GM19468 (cell line): ENCODE results near the gene CLN6.
"Not testable (repeated sequence)": the region's sequence is repeated elsewhere in the genome, so short reads cannot be mapped to it uniquely, and the experiment has no call there.

Experiments used
- ATAC-seq: cut with Tn5 transposase; IDR thresholded peaks from one replicate; pipeline ENCODE4 v1.9.1; 2021; ENCODE audit warnings: mild to moderate bottlenecking, moderate library complexity, moderate number of reproducible peaks; ENCODE audit not compliant: unreplicated experiment; ENCODE audit errors: extremely low read depth

Gene CLN6

DNA sequence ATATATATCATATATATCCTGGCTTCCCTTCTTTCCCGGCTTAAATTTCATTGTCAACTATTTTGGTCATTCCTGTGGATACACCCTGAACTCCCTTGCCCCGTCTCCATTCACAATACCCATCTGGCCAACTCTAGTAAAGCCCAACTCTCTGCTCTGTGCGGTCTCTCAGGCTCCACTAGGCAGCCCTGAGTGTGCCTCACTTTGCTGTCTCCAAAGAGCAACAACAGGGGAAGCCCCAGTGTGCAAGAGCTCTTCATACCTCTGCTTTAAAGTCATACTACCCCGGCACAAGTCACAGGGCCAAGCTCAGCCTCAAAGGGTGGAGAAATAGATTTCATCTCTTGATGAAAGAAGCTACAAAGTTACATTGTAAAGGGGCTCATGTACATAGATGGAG, 29.2 kb upstream of the CLN6 start:
- ATAC-seq = no peak

DNA sequence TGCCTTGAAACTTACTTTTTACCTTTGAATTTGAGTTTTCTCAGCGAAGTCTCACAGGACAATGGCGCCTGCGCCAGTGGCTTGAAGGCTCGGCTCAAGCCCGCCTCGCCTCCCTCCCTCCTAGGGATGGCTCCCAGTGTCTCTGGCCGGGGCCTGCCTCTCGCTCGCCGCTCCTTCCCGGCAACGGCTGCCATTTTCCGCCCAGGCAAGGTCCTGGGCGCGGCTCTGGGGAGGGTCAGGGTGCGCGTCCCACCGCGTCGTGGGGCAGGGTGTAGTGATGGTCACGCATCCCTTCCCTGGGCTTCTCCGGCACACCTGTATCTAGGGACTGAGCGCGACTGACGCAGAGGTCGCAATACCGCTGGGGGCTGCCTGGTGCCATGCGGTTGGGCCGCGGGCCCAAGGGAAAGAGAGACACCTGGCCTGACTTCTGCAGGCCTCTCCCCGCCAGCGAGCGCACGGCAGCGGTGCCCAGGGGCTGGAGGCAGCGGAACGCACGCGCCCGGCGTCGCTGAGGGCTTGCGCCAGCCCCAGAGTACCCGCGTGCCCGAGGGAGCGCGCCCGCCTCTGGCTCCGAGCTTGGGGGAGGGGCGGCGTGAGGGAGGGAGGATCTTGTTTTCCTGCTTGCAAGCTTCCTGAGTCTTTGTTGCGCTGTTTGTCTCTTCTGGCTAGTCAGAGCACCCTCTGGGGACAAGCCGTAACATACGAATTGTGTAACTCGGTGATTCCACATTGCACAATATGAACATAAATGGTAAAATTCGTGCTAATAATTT, 27.3 kb upstream of the CLN6 start:
- ATAC-seq = no peak

DNA sequence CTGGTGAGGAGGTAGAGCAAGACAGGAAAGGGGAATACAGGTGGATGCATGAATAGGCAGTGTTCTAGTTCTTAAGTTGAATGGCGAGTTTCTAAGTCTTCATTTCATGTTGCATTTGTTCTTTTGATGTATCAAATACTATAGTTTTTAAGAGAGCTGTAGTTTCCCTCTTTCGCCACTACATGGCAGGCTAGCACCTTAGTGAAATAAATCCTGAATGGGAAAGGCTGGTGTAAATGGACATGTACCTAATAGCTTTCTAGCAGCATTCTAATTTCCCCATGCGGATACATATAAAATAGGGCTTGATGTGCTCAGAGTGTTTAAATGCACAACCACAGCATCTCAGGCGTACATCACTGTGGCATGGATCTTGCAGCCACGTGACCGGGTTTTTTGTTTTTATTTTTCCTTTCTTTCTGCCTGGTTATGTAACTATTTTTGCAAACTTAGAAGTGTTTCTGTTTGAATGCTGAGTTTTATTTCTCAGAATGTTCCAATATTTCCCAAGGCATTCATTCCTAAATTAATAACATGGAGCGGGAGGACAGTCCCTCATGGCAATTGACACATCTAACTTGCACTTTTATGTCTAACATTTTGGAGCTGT, 23.5 kb upstream of the CLN6 start:
- ATAC-seq = no peak

DNA sequence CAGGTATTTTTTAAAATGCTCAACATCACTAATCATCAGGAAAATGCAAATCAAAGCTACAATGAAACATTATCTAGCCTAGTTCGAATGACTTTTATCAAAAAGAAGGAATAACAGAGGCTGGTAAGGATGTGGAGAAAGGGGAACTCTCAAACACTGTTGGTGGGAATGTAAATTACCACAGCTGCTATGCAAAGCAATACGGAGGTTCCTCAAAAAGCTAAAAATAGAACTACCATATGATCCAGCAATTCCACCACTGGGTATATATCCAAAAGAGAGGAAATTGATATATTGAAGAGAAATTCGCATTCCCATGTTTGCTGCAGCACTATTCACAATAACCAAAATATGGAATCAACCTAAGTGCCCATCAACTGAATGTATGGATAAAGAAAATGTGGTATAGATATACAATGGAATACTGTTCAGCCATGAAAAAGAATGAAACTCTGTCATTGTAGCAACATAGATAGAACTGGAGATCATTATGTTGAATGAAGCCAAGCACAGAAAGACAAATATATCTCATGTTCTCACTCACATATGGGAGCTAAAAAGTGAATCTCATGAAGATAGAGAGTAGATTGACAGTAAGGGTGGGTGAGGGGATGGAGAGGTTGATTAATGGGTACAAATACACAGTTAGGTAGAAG, 19.7 kb upstream of the CLN6 start:
- ATAC-seq = no peak

DNA sequence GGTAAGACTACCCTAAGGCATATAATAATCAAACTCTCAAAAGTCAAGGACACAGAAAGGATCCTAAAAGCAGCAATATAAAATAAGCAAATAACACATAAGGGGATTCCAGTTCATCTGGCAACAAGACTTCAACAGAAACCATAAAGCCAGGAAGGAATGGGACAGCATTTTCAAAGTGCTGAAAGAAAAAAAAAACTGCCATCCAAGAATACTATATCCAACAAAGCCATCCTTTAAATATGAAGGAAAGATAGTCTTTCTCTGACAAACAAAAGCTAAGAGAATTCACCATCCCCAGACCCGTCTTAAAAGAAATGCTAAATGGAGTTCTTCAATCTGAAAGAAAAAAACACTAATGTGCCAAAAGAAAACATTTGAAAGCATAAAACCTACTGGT, 14.7 kb upstream of the CLN6 start:
- no peak for ATAC-seq

DNA sequence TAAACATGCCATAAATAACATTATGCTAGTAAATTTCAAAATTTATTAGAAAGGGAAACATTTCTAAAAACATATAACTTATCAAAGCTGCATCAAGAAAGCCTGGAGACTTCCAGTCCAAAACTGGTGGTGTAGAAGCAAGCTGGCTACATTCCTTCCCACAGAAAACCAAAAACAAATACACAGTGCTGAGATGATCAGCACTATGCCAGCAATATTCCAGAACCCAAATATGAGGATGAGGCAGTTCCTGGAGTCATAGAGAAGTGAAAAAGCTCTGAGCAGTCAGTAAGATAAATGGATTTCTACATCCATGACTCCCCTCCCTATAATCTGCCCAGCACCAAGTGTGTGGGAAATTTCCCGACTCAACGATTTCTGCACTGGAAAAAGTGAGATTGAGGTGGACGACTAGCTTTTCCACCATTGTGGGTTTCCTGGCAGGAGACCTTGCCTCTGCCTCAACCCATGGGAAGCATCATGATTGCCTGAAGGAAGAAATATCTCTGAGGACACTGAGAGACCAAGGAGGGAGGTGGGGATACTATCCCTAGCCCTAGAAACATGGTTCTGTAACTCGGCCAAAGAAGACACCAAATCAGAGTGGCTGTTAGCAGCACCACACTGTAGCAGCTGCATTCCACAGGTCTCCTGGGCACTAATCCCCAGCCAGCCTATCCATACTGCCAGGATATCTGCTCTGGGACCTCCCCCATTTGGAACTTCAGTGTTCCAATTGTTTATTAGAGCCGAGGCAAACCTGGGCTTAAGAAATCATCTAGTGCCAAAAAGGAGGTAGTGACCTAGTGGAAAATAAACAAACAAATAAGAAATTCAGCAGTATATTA, 11.8 kb upstream of the CLN6 start:
- no peak for ATAC-seq

DNA sequence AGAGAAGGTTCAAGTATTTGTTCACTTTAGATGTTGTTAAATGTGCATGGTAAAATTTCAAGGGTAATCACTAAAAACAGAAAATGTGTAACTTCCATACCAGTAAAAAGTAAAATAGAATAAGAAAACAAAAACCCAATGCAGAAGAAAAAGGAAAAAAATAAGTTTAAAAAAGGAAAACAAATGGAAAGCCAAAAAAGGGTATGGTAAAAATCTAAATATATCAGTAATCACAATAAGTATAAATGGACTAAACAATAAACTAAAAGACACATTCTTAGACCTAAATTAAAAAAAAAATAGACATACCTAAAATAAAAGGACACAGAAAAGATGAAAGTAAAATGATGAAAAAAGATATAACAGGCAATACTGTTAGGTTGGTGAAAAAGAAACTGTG, 9.5 kb upstream of the CLN6 start:
- ATAC-seq = no peak

DNA sequence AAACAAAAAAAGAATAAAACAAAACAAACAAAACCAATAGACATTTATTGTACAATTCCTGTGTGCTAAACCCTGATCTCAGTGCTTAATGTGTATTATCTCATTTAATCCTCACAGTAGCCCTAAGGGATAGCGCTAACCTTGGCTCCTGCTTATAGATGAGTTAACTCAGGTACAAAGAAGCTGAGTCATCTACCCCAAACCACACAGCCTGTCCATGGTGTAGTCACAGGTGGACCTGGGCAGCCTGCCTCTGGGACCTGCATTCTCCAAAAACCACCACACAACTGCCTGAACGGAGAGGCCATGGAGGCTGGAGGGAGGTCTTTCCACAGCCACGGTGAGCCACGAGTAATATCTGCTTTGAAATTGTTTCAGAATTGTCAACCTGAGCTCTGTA, 5.5 kb upstream of the CLN6 start:
- ATAC-seq = no peak

DNA sequence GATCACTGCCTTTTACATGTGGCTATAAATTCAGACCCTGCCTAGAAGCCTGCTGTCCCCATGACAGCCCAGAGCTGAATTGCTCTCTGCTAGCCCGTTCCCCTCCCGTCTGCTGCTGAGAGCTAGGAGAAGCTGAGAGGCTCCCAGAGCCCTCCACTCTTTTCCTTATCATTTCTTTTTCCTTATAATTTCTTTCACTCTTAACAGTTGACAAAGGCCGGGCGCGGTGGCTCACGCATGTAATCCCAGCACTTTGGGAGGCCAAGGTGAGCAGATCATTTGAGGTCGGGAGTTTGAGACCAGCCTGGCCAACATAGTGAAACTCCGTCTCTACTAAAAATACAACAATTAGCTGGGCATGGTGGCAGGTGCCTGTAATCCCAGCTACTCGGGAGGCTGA, 5.0 kb upstream of the CLN6 start:
- not testable (repeated sequence) for ATAC-seq

DNA sequence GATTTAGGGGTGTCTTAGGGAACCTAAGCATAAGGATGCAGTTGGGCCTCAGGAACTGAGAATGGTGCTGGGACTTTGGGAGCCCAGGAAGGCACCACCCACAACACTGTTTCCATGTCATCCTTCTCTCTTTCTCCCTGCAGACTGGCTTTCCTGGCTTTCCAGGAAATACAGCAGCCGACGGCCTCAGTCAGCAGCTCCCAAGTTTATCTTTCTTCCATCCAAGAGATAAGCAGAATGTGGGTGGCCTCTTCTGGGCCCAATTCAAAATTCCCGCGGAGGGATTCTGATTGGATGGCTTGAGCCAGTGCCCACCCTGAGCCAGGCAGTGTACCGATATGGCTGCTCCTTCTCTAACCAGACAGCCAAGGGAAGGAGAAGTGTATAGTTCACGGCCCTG, 4.5 kb upstream of the CLN6 start:
- ATAC-seq = no peak

DNA sequence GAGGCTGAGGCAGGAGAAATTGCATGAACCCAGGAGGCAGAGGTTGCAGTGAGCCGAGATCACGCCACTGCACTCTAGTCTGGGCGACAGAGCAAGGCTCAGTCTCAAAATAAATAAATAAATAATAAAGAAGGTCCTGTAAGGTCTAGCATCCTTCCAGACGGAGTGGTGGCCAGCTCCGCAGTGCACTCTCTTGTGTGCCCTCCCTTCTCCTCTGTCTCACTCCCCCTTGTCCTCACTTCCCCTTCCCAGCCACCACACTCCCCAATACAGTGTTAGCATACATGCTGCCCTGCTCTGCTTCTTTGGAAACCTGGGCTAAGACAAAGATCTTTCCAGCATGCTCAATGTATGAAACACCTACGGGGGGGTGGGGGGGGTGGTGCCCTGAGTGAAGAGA, 3.4 kb upstream of the CLN6 start:
- ATAC-seq = no peak

DNA sequence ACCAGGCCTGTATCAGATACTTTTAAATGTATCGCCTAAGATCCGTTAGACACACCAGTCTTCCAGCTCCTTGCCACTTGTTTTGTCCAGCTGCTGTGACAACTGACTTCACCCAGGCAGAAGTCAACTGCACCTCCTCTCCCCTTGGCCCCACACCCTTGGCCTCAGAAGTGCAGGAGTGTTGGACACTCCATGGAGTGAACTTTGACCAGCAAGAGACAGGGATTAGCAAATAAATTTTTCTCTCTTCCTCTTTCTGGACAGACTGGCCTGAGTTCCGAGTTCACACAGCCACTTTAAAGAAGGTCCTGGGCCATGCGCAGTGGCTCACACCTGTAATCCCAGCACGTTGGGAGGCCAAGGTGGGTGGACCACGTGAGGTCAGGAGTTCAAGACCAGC, 2.9 kb upstream of the CLN6 start:
- ATAC-seq = no peak

DNA sequence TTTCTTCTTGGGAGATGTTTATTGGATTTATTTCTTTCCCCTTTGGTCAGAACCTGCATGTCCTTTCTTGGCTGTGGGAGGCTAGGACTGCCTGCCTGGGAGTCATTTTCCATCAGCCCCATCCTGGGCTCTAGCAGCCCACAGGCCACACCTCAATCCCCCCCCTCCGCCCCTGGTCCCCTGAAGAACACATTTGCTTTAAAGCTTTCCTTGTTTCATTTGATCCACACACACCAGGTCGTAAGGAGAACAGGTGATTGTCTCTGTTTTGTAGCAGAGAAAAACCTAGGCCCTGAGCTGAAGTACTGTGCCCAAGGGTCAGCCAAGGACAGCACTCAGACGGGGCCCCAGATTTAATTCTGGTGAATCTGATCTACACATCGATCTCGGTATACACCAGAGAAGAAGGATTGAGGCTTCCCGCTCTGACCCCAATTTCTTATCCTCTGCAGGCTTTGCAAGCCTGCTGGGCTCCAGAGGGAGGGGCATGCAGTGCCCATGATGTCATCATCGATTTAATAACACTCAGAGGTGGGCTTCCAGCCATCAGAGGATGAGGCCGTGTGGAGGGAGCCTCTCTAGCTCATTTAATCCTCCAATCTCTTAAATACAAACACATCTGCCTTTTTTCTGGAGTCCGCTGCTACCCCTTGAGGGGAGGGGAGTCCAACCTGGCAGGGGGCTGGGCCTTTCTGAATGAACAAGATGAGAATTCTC, 1.7 kb upstream of the CLN6 start:
- ATAC-seq = no peak

DNA sequence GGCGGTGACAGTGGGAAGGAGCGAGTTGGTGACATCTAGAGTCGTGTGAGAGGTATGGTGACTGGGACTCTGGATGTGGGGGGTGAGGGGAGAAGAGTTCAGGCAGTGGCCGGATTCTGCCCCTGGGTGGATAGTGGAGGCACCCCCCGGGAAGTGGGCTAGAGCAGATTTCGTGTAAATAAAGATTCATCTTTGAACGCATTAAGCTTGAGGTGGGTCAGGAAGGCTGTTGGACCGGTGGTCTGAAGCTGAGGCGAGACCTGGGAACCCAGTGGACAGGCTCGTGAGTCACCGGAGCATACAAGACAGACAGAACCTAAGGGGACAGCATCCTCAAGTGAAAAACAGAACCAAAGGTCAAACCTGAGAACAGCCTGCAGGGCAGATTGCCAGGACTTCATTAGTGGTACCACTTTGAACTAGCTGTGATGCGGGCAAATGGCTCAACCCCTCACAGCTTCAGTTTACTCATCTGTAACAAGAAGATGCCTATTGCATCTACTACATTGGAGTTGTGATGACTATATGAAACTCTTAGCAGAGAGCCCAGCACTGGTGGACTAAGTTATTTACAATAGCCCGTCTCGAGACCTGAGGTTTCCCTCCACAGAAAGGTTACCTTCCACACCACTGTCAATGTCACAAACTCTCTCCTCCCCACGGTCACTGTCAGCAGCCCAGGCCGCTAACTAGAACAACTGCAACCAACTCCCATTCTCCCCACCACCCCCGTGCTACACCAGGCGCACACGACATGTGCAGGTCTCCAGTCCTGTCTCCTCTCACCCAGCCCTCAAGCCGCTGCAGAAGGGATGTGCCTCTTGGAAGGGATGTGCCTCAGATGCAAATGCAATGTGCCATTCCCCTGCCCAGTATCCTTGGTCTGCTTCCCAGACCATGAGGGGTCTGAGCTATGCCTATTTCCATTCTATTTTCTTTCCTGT, 901 bp upstream of the CLN6 start:
- no peak for ATAC-seq

DNA sequence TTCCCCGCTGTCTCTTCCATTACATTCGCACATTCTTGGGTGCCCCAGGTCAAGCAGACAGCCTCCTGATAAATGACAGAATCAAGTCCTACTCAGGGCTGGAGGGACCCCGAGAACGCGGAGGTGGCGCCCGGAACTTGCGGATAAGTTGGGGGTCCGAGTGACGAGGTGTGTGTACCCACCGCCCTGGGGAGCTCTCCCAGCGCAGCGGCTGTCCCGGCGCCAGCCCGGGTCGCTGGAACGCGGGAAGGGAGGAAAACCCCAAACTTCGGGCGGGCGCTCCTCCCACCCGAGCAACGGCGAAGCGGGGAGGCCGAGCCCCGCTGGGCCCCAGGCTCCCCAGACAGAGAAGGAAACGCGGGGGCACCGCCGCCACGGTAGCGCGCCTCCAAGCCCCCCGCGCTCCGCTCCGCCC, 550 bp downstream of the CLN6 start:
- no peak for ATAC-seq

DNA sequence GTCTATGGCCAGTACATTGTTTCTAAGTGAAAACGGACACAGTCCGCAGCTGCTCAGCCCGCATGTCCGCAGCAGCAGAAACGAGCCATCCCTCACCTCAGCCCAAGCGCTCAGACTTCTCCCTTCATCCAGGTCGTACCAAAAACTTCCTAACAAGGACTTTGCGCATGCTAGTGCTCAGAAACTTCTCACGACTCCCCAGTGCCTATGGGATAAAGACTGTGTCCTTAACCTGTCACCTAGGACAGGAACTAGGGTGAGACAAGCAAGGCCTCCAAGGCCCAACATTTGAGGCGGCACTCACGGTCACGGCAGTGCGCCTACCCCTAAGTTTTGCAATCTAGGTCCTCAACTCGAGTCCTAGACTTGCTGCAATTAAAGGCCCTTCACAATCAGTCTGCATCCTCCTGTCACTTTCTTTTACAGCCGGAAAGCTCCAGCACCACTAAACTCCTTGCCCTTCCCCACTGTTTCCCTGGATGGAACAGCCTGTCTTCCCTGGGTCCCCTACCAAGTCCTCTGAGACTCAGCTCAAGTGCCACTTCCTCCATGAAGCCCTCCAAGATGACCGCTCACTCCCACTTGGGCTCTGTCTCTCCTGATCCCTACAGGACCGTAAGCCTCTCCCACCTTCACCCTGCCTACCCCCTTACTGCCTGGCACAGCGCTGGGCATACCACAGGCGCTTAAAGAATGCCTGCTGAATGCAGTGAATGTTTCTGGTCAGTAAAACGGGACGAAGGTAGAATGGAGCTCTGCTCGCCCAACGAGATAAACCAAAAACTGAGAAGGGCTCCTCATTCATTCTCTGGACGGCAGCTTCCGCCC, 1.2 kb downstream of the CLN6 start:
- no peak for ATAC-seq

DNA sequence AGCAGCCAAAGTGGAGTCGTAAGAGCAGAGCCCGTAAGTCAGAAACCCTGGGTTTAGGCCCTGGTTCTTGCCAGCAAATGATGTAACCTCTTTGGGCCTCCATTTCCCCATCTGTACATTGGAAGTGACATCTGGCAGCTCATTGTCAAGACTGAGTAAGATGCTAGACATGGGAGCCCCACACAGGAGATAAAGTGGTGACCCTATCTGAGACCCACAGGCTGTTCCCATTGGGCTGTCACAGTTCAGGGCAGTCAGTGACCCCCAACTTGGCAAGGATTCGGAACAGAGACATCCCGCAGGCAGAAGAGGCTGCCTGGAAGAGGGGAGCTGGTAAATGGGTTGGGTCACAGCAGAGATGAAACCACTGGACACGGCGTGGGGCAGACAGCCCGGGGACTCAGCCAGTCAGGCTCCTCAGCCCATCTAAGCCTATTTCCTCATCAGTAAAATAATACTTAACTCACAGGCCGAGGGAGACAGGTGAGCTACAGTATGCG, 1.8 kb downstream of the CLN6 start:
- ATAC-seq = no peak

DNA sequence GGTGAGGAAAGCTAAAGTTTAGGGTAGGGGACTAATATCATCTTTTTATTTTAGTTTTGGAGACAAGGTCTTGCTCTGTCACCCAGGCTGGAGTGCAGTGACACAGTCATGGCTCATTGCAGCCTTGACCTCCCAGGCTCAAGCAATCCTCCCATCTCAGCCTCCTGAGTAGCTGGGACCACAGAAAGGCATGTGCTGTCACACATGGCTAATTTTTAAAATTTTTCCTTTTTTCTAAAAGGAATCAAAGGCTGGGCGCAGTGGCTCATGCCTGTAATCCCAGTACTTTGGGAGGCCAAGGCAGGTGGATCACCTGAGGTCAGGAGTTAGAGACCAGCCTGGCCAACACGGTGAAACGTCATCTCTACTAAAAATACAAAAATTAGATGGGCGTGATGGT, 4.1 kb downstream of the CLN6 start:
- not testable (repeated sequence) for ATAC-seq
